ENCODE results near the gene CDH23.

Gene CDH23

GRCh38 chr10:71369602-71370001 is 27.1 kb upstream of the CDH23 start:
- DNase-seq (ENCODE audit: low spot score): no peak

- DNase-seq (ENCODE audit: low spot score): no peak
Measured at GRCh38 chr10:71370031-71370430, 26.7 kb upstream of the CDH23 start.

- no peak for DNase-seq (ENCODE audit: low spot score)
Measured at GRCh38 chr10:71371750-71372166, 25.0 kb upstream of the CDH23 start.

- no peak for DNase-seq (ENCODE audit: low spot score)
Measured at GRCh38 chr10:71372882-71373495, 23.7 kb upstream of the CDH23 start.

GRCh38 chr10:71374481-71375233 is 22.1 kb upstream of the CDH23 start:
- no peak for DNase-seq (ENCODE audit: low spot score)

- DNase-seq (ENCODE audit: low spot score): no peak
Measured at GRCh38 chr10:71375952-71376351, 20.8 kb upstream of the CDH23 start.

GRCh38 chr10:71378336-71379117 is 18.2 kb upstream of the CDH23 start:
- no peak for DNase-seq (ENCODE audit: low spot score)

GRCh38 chr10:71379118-71379766 is 17.5 kb upstream of the CDH23 start:
- no peak for DNase-seq (ENCODE audit: low spot score)

- DNase-seq (ENCODE audit: low spot score): no peak
Measured at GRCh38 chr10:71380841-71381240, 15.9 kb upstream of the CDH23 start.

GRCh38 chr10:71381611-71382010 is 15.1 kb upstream of the CDH23 start:
- no peak for DNase-seq (ENCODE audit: low spot score)

- no peak for DNase-seq (ENCODE audit: low spot score)
Measured at GRCh38 chr10:71382028-71382427, 14.7 kb upstream of the CDH23 start.

- no peak for DNase-seq (ENCODE audit: low spot score)
Measured at GRCh38 chr10:71382757-71383156, 14.0 kb upstream of the CDH23 start.

- DNase-seq (ENCODE audit: low spot score): peak; percentile 44
Measured at GRCh38 chr10:71383972-71384687, 12.6 kb upstream of the CDH23 start.

- DNase-seq (ENCODE audit: low spot score): no peak
Measured at GRCh38 chr10:71388171-71388570, 8.5 kb upstream of the CDH23 start.

- DNase-seq (ENCODE audit: low spot score): no peak
Measured at GRCh38 chr10:71388583-71389310, 8.0 kb upstream of the CDH23 start.

- no peak for DNase-seq (ENCODE audit: low spot score)
Measured at GRCh38 chr10:71389768-71390460, 6.8 kb upstream of the CDH23 start.

- DNase-seq (ENCODE audit: low spot score): no peak
Measured at GRCh38 chr10:71390461-71390835, 6.3 kb upstream of the CDH23 start.

GRCh38 chr10:71390921-71391690 is 5.6 kb upstream of the CDH23 start:
- DNase-seq (ENCODE audit: low spot score): no peak

- DNase-seq (ENCODE audit: low spot score): no peak
Measured at GRCh38 chr10:71391701-71392100, 5.0 kb upstream of the CDH23 start.
